Endothelial cell of umbilical vein (primary cell): Measurements from ENCODE around the gene RPS28. TPM values are rescaled to one million over a fixed set of nuclear protein-coding genes. Genes with fewer than 3 reads are reported as not detected.

Experiments
- BruUV-seq: library from RNA; stranded (reverse); fragments of 400-500 nt; replicated peaks from 2 replicates; lab custom pipeline; 2021; lab: Mats Ljungman, UMichigan
- CTCF ChIA-PET: fragments of 300-600, 350-600 bp; sonication (Branson Sonifier 250); formaldehyde crosslinking; loops from one replicate; lab custom pipeline; 2021; ENCODE audit warnings: antibody characterized with exemption, inconsistent platforms; lab: Charles Lee
- POLR2A ChIA-PET: fragments of 300-600, 350-600 bp; sonication (Branson Sonifier 250); formaldehyde crosslinking; loops from one replicate; lab custom pipeline; 2021; ENCODE audit warnings: antibody characterized with exemption, inconsistent platforms; lab: Charles Lee
- DNase-seq: peaks from one replicate; pipeline ENCODE4 v3.0.0-alpha.2; 2011; ENCODE audit warnings: low read depth, low spot score
- FAIRE-seq: peaks from 2 replicates; lab custom pipeline; 2011; peaks lifted over from hg19 to GRCh38; lab: Jason Lieb, UNC
- H2AFZ ChIP-seq: 2 replicates; pipeline ENCODE4 v1.6.0; 2012; ENCODE audit warnings: low read depth, low read length, control low read depth, inconsistent platforms
- H3K27ac ChIP-seq: 2 replicates; pipeline ENCODE4 v1.5.1; 2011; ENCODE audit warnings: low read depth, mild to moderate bottlenecking, control low read depth, low read length, moderate library complexity; ENCODE audit not compliant: insufficient read depth
- H3K27me3 ChIP-seq, 2 experiments: 2 replicates each; pipeline versions ENCODE4 v1.6.0 to v1.6.1; 2011; ENCODE audit warnings: low read length in 2 of 2, mixed read lengths in 1 of 2; ENCODE audit not compliant: control insufficient read depth in 2 of 2, insufficient read depth in 2 of 2
- H3K36me3 ChIP-seq, 2 experiments: 2 replicates in 1 of 2; 3 replicates in 1 of 2; pipeline ENCODE4 v1.5.1; 2011; ENCODE audit warnings: low read length in 2 of 2, mild to moderate bottlenecking in 1 of 2, moderate library complexity in 1 of 2; ENCODE audit not compliant: control insufficient read depth in 2 of 2, insufficient read depth in 2 of 2; ENCODE audit errors: extremely low read depth in 1 of 2
- H3K4me1 ChIP-seq: 3 replicates; pipeline ENCODE4 v1.5.1; 2011; ENCODE audit warnings: mild to moderate bottlenecking, low read length; ENCODE audit not compliant: control insufficient read depth, insufficient read depth; ENCODE audit errors: extremely low read depth
- H3K4me2 ChIP-seq: 2 replicates; pipeline ENCODE4 v1.6.1; 2011; ENCODE audit warnings: low read length, control low read depth, mixed read lengths; ENCODE audit not compliant: insufficient read depth
- H3K4me3 ChIP-seq, 3 experiments: fragments of 200-600 bp in 1 of 3; sonication (generic), shearing (Covaris generic) in 1 of 3; replicated peaks in 1 of 3; 2 replicates each; pipeline ENCODE4 v1.5.1; 2011 to 2016; ENCODE audit warnings: control low read depth in 3 of 3, low read length in 3 of 3, mild to moderate bottlenecking in 2 of 3, inconsistent platforms in 1 of 3, low read depth in 1 of 3, moderate library complexity in 1 of 3; ENCODE audit not compliant: insufficient read depth in 1 of 3
- H3K79me2 ChIP-seq: 2 replicates; pipeline ENCODE4 v1.6.0; 2012; ENCODE audit warnings: low read length, inconsistent platforms; ENCODE audit not compliant: control insufficient read depth, insufficient read depth
- H3K9ac ChIP-seq: replicated peaks from 2 replicates; pipeline ENCODE3; 2011; ENCODE audit warnings: low read length, control low read depth; ENCODE audit not compliant: insufficient read depth; ENCODE audit errors: extremely low read depth
- H3K9me1 ChIP-seq: replicated peaks from 3 replicates; pipeline ENCODE4 v1.6.0; 2011; ENCODE audit warnings: mild to moderate bottlenecking, low read length; ENCODE audit not compliant: control insufficient read depth, insufficient read depth; ENCODE audit errors: extremely low read depth
- H3K9me3 ChIP-seq: replicated peaks from 2 replicates; pipeline ENCODE4 v1.5.1; 2012; ENCODE audit warnings: low read length, inconsistent platforms; ENCODE audit not compliant: control insufficient read depth, insufficient read depth
- H4K20me1 ChIP-seq: replicated peaks from 2 replicates; pipeline ENCODE3; 2011; ENCODE audit warnings: mild to moderate bottlenecking, low read length; ENCODE audit not compliant: control insufficient read depth, insufficient read depth; ENCODE audit errors: extremely low read depth
- CTCF ChIP-seq, 2 donors: IDR thresholded peaks; 1 replicate in 1 of 2; 2 replicates in 1 of 2; pipeline ENCODE4 v1.5.1; 2011; ENCODE audit warnings: low read length in 2 of 2, mild to moderate bottlenecking in 2 of 2, moderate library complexity in 2 of 2, control low read depth in 1 of 2, inconsistent platforms in 1 of 2, low read depth in 1 of 2; ENCODE audit not compliant: insufficient read depth in 1 of 2; ENCODE audit errors: extremely low read depth in 1 of 2
- EZH2 ChIP-seq: IDR thresholded peaks from 2 replicates; pipeline ENCODE4 v1.6.1; 2012; ENCODE audit warnings: borderline replicate concordance, low read depth, mild to moderate bottlenecking, moderate library complexity, low read length, inconsistent platforms; ENCODE audit not compliant: severe bottlenecking
- FOS ChIP-seq: IDR thresholded peaks from 2 replicates; pipeline ENCODE4 v1.6.1; 2011; ENCODE audit warnings: mild to moderate bottlenecking, low read length, moderate library complexity, borderline replicate concordance; ENCODE audit not compliant: insufficient read depth
- GATA2 ChIP-seq: IDR thresholded peaks from 2 replicates; pipeline ENCODE4 v1.7.0; 2011; ENCODE audit warnings: low read depth, mild to moderate bottlenecking, moderate library complexity, mixed read lengths, low read length; ENCODE audit not compliant: insufficient read length, insufficient read depth
- JUN ChIP-seq: IDR thresholded peaks from 2 replicates; pipeline ENCODE4 v1.6.1; 2011; ENCODE audit warnings: borderline replicate concordance, low read depth; ENCODE audit not compliant: insufficient read length, insufficient read depth
- MAX ChIP-seq: IDR thresholded peaks from 2 replicates; pipeline ENCODE4 v1.6.1; 2011; ENCODE audit not compliant: insufficient read depth, insufficient read length
- MYC ChIP-seq: IDR thresholded peaks from one replicate; pipeline ENCODE4 v1.6.1; 2011; ENCODE audit warnings: mild to moderate bottlenecking, low read depth, low read length
- POLR2A ChIP-seq: IDR thresholded peaks from 2 replicates; pipeline ENCODE4 v1.6.1; 2012; ENCODE audit warnings: low read depth, mild to moderate bottlenecking, control low read depth, low read length
- POLR2AphosphoS5 ChIP-seq: IDR thresholded peaks from 2 replicates; pipeline ENCODE4 v1.6.1; 2012; ENCODE audit warnings: low read depth, mild to moderate bottlenecking, control low read depth, low read length, moderate library complexity; ENCODE audit not compliant: insufficient read depth
- dilution Hi-C: fragments of 300-500 bp; cut with MboI; formaldehyde crosslinking; loops from one replicate; pipeline ENCODE4 v1.15.0; 2019; ENCODE audit warnings: low sequenced_read_pairs; ENCODE audit not compliant: extremely low pct_ligation_motif_present
- intact Hi-C: fragments of 100-400 bp; cut with micrococcal nuclease; formaldehyde crosslinking; loops from one replicate; pipeline ENCODE4 v1.10.0; 2022
- polyA plus RNA-seq, 4 experiments: library from polyadenylated mRNA; depleted of rRNA in 3 of 4; stranded (reverse) in 3 of 4; unstranded in 1 of 4; fragments of >200 nt; gene quantifications; 2 replicates each; pipeline versions ENCODE4 v1.2.1 to v1.2.3, GENCODE V29; 2011 to 2012; ENCODE audit warnings: missing spikeins in 1 of 4
- total RNA-seq: library from RNA; stranded (reverse); gene quantifications from 2 replicates; pipeline ENCODE4 v1.2.3, GENCODE V29; 2021

The RPS28 gene
- total and polyA plus RNA-seq, 2 donors (not counting 3 experiments of a cell fraction or from before 2014, with no cell fraction given) = 865 to 1,664 TPM

DNA sequence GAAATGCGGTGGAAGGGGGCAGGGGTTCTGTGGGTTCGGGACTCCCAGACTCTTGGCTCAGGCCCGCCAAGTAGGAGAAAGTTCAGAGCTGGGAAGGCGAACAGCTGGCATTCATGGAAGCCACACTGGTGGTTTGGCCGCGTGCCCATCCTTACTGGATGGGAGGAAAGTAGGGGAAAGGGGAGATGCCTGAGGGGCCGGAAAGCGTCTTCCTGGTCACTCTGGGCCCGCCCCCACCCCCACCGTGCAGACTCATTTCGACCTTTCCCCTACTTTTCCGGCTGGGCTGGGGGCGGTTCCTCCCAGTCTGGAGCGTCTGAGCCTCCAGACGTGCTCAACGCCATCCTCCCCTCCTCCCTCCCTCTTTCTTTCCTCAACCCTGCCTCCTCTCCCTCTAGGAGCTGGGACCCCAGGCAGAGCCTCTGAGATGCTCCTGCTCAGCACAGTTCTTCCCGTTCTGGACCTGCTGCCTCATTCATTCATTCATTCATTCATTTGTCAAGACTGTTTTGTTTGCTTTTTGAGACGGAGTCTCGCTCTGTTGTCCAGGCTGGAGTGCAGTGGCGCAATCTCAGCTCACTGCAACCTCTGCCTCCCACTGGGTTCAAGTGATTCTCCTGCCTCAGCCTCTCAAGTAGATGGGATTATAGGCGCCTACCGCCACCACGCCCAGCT lies 46.2 kb downstream of the RPS28 start:
- peak; percentile 99 for FAIRE-seq
- no peak overlapping the region for H3K4me3 ChIP-seq
- H3K27me3 ChIP-seq = no peaks in the 10 kb centered on the region
- no peaks in the 10 kb centered on the region for H3K9me1 ChIP-seq
- H3K9ac ChIP-seq = no peak overlapping the region
- no peaks in the 10 kb centered on the region for H3K9me3 ChIP-seq
- POLR2A ChIA-PET = interaction anchor here (0.9 to 1.6 kb wide), 2 partner anchors 12 to 23 kb away, joined by 4 read pairs; no protein-coding TSS in a partner anchor
- no peaks in the 10 kb centered on the region for H3K79me2 ChIP-seq
- peaks cover 26% of the 10 kb centered on the region for H3K4me1 ChIP-seq
- H3K4me2 ChIP-seq = peak overlapping the region; percentile 29
- peak overlapping the region; percentile 42 for H3K27ac ChIP-seq
- dilution Hi-C loops (no loop called here), intact Hi-C loops (loop anchor here (1.0 kb wide), 3 partner anchors 12 to 28 kb away; partner anchors contain the start of gene RAB11B)
- DNase-seq = peak; percentile 96
- BruUV-seq = no TSS peak
- H3K36me3 ChIP-seq = peaks cover 0 to under 1% of the 10 kb centered on the region in 2 experiments
- H4K20me1 ChIP-seq = no peaks in the 10 kb centered on the region
- TF ChIP-seq MAX (no peak), CTCF (IDR thresholded peaks at IDR 0.05; ENCODE audit: extremely low read depth in 1 of 2, insufficient read depth in 1 of 2, low read depth in 1 of 2, low read length in 2 of 2) (no peak), POLR2A (peak; percentile 76), MYC (no peak), JUN (no peak), GATA2 (no peak), POLR2AphosphoS5 (peak; percentile 98), EZH2 (no peak), FOS (peak; percentile 73)
- no peak overlapping the region for H2AFZ ChIP-seq
- CTCF ChIA-PET = interaction anchor here (0.9 to 2.1 kb wide), 6 partner anchors 9 to 85 kb away, joined by 3 to 30 read pairs (median 6); partner anchors contain the start of gene MARCHF2
